Fibroblast of pulmonary artery (primary cell): ENCODE data around the gene GALNT12.

Experiments
- DNase-seq: peaks from one replicate; pipeline ENCODE4 v3.0.0-alpha.2; 2010; ENCODE audit warnings: low read depth
- H3K4me3 ChIP-seq: replicated peaks from 2 replicates; pipeline ENCODE4 v1.5.1; 2011; ENCODE audit warnings: low read depth, mild to moderate bottlenecking, control low read depth, low read length, moderate library complexity
- TF ChIP-seq, protein P1 (sequence below): IDR thresholded peaks from 2 replicates; pipeline ENCODE4 v1.5.1; 2011; ENCODE audit warnings: mild to moderate bottlenecking, control low read depth, low read length, inconsistent platforms; ENCODE audit errors: missing control alignments

The GALNT12 gene

GRCh38 chr9:98838155-98838867 lies 30.8 kb downstream of the GALNT12 start:
- no peak for DNase-seq
- TF ChIP-seq, protein P1, sequence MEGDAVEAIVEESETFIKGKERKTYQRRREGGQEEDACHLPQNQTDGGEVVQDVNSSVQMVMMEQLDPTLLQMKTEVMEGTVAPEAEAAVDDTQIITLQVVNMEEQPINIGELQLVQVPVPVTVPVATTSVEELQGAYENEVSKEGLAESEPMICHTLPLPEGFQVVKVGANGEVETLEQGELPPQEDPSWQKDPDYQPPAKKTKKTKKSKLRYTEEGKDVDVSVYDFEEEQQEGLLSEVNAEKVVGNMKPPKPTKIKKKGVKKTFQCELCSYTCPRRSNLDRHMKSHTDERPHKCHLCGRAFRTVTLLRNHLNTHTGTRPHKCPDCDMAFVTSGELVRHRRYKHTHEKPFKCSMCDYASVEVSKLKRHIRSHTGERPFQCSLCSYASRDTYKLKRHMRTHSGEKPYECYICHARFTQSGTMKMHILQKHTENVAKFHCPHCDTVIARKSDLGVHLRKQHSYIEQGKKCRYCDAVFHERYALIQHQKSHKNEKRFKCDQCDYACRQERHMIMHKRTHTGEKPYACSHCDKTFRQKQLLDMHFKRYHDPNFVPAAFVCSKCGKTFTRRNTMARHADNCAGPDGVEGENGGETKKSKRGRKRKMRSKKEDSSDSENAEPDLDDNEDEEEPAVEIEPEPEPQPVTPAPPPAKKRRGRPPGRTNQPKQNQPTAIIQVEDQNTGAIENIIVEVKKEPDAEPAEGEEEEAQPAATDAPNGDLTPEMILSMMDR: no peak
- no peak overlapping the region for H3K4me3 ChIP-seq

DNA sequence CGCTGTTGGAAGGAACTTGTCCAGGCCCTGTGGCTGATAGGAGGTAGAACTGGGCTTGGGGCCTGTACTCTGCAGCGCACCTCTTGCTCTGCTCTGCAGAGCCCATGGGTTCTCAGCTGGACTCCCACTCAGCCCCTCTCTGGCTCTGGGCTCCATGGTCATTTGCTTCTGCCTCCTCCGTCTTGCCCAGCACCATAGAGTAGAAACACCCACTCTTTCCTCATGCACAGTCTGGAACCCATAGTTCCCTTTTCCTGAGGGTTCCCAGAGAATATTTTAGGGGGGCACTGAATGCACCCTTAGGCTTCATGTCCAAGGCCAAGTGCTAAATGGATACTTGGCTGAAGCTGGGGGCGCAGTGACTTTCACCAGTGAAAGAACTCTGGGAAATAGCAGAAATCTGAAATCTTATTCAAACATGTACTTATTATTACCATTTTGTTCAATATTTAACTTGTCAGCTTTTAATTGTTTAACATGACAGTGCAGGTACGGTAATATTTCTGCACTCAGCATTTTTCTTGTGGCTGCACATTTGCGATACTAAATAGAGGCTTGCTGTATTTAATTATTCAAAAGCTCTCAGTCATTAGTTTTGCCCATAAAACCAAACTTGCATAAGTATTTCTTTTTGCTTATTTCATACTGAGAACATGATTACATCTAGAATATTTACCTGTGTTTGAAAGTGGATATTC lies 31.5 kb downstream of the GALNT12 start:
- no peak overlapping the region for H3K4me3 ChIP-seq
- TF ChIP-seq, protein P1: no peak
- DNase-seq: no peak

- no peak for DNase-seq
- H3K4me3 ChIP-seq: no peak overlapping the region
- TF ChIP-seq, protein P1: no peak
These were observed 32.3 kb downstream of the GALNT12 start for GRCh38 chr9:98839724-98840123.

- H3K4me3 ChIP-seq: no peak overlapping the region
- TF ChIP-seq, protein P1: no peak
- DNase-seq: no peak
These were observed 35.0 kb downstream of the GALNT12 start for GRCh38 chr9:98842510-98842909.

- TF ChIP-seq, protein P1: no peak
- no peak for DNase-seq
- H3K4me3 ChIP-seq: no peak overlapping the region
These were observed 38.6 kb downstream of the GALNT12 start for GRCh38 chr9:98846081-98846480.

- H3K4me3 ChIP-seq: no peak overlapping the region
- TF ChIP-seq, protein P1: no peak
- DNase-seq: no peak
These were observed 39.4 kb downstream of the GALNT12 start for GRCh38 chr9:98846879-98847278.
